ENCODE results near the gene CMPK1. TPM values are rescaled to one million over a fixed set of nuclear protein-coding genes. Genes with fewer than 3 reads are reported as not detected.

Gene CMPK1
- polyA plus RNA-seq, 2 donors = 81.2 to 105 TPM

DNA sequence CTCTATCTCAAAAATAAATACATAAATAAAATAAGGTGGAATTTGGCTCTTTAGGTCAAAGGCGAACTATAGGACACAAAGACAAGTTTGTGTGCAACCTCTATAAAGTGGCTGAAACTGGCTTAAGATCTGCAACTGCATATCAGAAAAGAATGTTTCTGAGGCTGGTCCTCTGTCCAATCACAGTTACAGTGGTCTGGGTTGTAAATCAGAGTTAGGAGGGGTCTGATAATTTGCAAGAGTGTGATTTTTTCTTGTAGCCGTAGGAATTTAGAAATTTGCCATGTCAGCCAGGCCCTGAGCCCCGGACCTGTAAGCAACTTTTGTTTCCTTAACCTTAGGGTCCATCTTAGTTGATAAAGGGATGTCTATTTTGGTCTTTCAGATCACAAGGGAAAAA, 27.8 kb downstream of the CMPK1 start:
- Histone ChIP-seq H3K9me3 (ENCODE audit: control insufficient read depth in 2 of 2, insufficient read depth in 1 of 2, low read depth in 1 of 2, low read length in 1 of 2) (no peaks in the 10 kb centered on the region), H3K4me3 (ENCODE audit: low read depth in 1 of 2, low read length in 2 of 2) (no peak overlapping the region), H3K27ac (ENCODE audit: low read depth in 2 of 2, low read length in 1 of 2) (no peak overlapping the region), H3K4me1 (ENCODE audit: control insufficient read depth in 2 of 2, insufficient read depth in 2 of 2, low read length in 1 of 2) (no peaks in the 10 kb centered on the region), H3K36me3 (ENCODE audit: control insufficient read depth in 2 of 2, insufficient read depth in 2 of 2, low read length in 1 of 2) (no peaks in the 10 kb centered on the region), H3K27me3 (ENCODE audit: control insufficient read depth in 1 of 2, insufficient read depth in 2 of 2, low read length in 2 of 2) (no peaks in the 10 kb centered on the region)
- WGBS, 2 donors = 82 to 87% methylated on average over 3 of the region's 3 CpGs

DNA sequence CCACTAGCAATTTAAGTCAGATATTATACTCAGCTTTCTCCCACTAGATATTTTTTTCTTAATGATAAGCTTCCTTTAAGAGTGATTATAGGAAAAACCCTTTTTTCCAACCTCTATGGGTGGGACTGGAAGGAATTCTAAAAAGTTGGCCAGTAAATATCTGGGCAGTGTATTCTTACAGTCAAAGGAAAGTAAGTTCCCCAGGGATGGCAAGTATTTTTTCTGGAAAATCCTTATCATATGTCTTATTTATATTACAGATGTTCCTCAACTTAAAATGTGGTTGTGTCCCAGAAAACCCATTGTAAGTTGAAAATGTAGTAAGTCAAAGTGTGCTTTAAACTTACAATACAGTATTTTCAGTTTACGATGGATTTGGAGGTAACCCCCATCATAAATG, 29.2 kb downstream of the CMPK1 start:
- H3K36me3 ChIP-seq (ENCODE audit: control insufficient read depth in 2 of 2, insufficient read depth in 2 of 2, low read length in 1 of 2) = no peaks in the 10 kb centered on the region
- no peak overlapping the region for H3K27ac ChIP-seq (ENCODE audit: low read depth in 2 of 2, low read length in 1 of 2)
- no peaks in the 10 kb centered on the region for H3K9me3 ChIP-seq (ENCODE audit: control insufficient read depth in 2 of 2, insufficient read depth in 1 of 2, low read depth in 1 of 2, low read length in 1 of 2)
- no peaks in the 10 kb centered on the region for H3K27me3 ChIP-seq (ENCODE audit: control insufficient read depth in 1 of 2, insufficient read depth in 2 of 2, low read length in 2 of 2)
- no peak overlapping the region for H3K4me3 ChIP-seq (ENCODE audit: low read depth in 1 of 2, low read length in 2 of 2)
- 91 to 97% methylated on average over 1 of the region's 1 CpG for WGBS, 2 donors
- H3K4me1 ChIP-seq (ENCODE audit: control insufficient read depth in 2 of 2, insufficient read depth in 2 of 2, low read length in 1 of 2) = no peaks in the 10 kb centered on the region

DNA sequence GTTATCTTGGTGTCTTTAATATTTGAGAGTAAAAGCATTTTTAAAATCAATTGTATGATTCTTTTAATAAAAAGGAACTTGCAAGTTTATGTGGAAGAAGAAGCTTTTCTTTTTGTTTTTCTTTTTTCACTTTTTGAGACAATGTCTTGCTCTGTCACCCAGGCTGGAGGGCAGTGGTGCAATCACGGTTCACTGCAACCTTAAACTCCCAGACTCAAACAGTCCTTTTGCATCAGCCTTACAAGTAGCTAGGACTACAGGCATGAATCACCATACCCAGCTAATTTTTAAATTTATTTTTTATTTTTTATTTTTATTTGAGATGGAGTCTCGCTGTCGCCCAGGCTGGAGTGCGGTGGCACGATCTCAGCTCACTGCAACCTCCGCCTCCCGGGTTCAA, 34.1 kb downstream of the CMPK1 start:
- H3K4me1 ChIP-seq (ENCODE audit: control insufficient read depth in 2 of 2, insufficient read depth in 2 of 2, low read length in 1 of 2) = no peaks in the 10 kb centered on the region
- no peak overlapping the region for H3K4me3 ChIP-seq (ENCODE audit: low read depth in 1 of 2, low read length in 2 of 2)
- H3K27me3 ChIP-seq (ENCODE audit: control insufficient read depth in 1 of 2, insufficient read depth in 2 of 2, low read length in 2 of 2) = no peaks in the 10 kb centered on the region
- H3K9me3 ChIP-seq (ENCODE audit: control insufficient read depth in 2 of 2, insufficient read depth in 1 of 2, low read depth in 1 of 2, low read length in 1 of 2) = no peaks in the 10 kb centered on the region
- H3K36me3 ChIP-seq (ENCODE audit: control insufficient read depth in 2 of 2, insufficient read depth in 2 of 2, low read length in 1 of 2) = peaks cover 5 to 10% of the 10 kb centered on the region in 2 donors
- no peak overlapping the region for H3K27ac ChIP-seq (ENCODE audit: low read depth in 2 of 2, low read length in 1 of 2)
- WGBS, 2 donors = 93 to 95% methylated on average over 7 of the region's 7 CpGs

DNA sequence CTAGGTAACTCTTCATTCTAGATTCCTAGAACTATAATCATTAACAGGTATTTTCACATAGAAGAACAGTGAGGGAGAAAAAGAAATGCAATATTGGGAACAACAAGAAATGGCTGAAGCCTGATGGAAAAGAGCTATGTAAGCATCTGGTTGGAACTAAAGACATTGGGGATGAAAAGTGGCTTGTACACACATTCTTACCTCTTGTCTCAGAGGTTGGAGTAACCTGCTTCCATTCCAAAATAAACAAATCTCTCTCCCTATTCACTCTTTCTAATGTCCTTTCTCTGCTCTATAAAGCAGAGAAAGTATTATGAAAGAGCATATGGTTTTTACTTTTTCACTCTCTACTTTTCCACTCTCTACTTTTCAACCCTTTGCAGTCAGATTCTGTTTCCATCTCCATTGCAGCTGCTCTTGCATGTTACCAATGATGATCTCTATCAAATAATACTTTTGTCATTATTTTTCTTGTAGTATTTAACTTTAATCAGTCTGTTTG, 37.5 kb downstream of the CMPK1 start:
- no peak overlapping the region for H3K4me3 ChIP-seq (ENCODE audit: low read depth in 1 of 2, low read length in 2 of 2)
- no peaks in the 10 kb centered on the region for H3K9me3 ChIP-seq (ENCODE audit: control insufficient read depth in 2 of 2, insufficient read depth in 1 of 2, low read depth in 1 of 2, low read length in 1 of 2)
- no peaks in the 10 kb centered on the region for H3K27me3 ChIP-seq (ENCODE audit: control insufficient read depth in 1 of 2, insufficient read depth in 2 of 2, low read length in 2 of 2)
- no peaks in the 10 kb centered on the region for H3K4me1 ChIP-seq (ENCODE audit: control insufficient read depth in 2 of 2, insufficient read depth in 2 of 2, low read length in 1 of 2)
- H3K27ac ChIP-seq (ENCODE audit: low read depth in 2 of 2, low read length in 1 of 2) = no peak overlapping the region
- H3K36me3 ChIP-seq (ENCODE audit: control insufficient read depth in 2 of 2, insufficient read depth in 2 of 2, low read length in 1 of 2) = peaks cover 8 to 10% of the 10 kb centered on the region in 2 donors

DNA sequence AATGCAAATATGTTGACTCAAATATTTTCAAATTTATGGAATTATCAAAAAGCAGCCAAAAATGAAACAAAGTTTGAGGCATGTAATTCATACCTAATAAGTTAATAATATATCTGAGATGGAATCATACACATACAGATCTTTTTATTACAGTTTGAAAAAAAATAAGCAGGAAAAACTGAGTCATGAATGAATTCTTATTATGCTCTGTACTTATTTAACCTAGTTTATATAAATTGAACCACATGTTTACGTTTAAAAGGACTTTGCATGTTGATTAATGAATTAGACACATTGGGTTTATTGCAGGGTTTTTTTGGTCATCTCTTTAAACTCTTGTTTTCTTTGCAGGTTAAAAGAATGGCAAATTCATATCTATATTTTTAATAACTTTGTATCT, 40.9 kb downstream of the CMPK1 start:
- H3K27ac ChIP-seq (ENCODE audit: low read depth in 2 of 2, low read length in 1 of 2) = no peak overlapping the region
- H3K36me3 ChIP-seq (ENCODE audit: control insufficient read depth in 2 of 2, insufficient read depth in 2 of 2, low read length in 1 of 2) = peaks cover 3 to 5% of the 10 kb centered on the region in 2 donors
- no peaks in the 10 kb centered on the region for H3K9me3 ChIP-seq (ENCODE audit: control insufficient read depth in 2 of 2, insufficient read depth in 1 of 2, low read depth in 1 of 2, low read length in 1 of 2)
- H3K27me3 ChIP-seq (ENCODE audit: control insufficient read depth in 1 of 2, insufficient read depth in 2 of 2, low read length in 2 of 2) = no peaks in the 10 kb centered on the region
- H3K4me3 ChIP-seq (ENCODE audit: low read depth in 1 of 2, low read length in 2 of 2) = no peak overlapping the region
- H3K4me1 ChIP-seq (ENCODE audit: control insufficient read depth in 2 of 2, insufficient read depth in 2 of 2, low read length in 1 of 2) = no peaks in the 10 kb centered on the region
- WGBS, 2 donors = 72 to 81% methylated on average over 1 of the region's 1 CpG

DNA sequence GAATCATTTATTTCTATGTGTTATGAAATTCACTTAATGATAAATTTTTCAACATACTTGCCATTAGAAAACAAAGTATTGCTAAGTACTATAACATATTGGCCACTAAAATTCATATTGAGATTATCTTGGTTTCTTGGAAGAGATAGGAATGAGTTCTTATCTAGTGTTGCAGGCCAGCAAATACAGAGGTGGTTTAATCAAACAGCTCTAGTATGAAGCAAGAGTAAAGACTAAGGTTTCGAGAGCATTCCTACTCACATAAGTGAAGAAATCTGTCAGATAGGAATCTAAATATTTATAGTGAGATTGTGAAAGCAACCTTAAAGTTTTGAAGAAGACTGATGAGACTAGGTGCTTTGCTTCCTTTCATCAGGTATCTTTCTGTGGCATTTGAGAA, 44.6 kb downstream of the CMPK1 start:
- Histone ChIP-seq H3K4me3 (ENCODE audit: low read depth in 1 of 2, low read length in 2 of 2) (no peak overlapping the region), H3K27me3 (ENCODE audit: control insufficient read depth in 1 of 2, insufficient read depth in 2 of 2, low read length in 2 of 2) (no peaks in the 10 kb centered on the region), H3K4me1 (ENCODE audit: control insufficient read depth in 2 of 2, insufficient read depth in 2 of 2, low read length in 1 of 2) (no peaks in the 10 kb centered on the region), H3K9me3 (ENCODE audit: control insufficient read depth in 2 of 2, insufficient read depth in 1 of 2, low read depth in 1 of 2, low read length in 1 of 2) (no peaks in the 10 kb centered on the region), H3K36me3 (ENCODE audit: control insufficient read depth in 2 of 2, insufficient read depth in 2 of 2, low read length in 1 of 2) (peaks cover 0 to 3% of the 10 kb centered on the region in 2 donors), H3K27ac (ENCODE audit: low read depth in 2 of 2, low read length in 1 of 2) (no peak overlapping the region)
- WGBS, 2 donors = 74 to 89% methylated on average over 1 of the region's 1 CpG

DNA sequence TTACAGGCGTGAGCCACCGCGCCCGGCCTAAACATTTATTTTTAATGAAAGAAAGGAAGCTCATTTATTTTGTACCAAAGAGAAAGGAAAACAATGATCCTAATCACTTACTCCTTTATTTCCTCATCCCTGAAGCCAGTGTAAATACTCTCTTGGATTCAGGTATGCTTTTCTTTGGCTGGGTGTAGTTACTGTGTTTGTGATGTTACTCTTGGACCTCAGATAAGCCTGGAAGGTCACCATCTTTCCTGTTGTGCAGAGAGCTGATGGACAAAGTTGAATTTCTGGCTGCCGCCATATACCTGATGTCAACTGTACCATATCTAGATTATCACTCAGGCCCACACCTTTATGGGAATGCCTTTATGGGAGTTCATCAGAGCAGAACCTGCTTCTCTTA, 47.1 kb downstream of the CMPK1 start:
- no peak overlapping the region for H3K27ac ChIP-seq (ENCODE audit: low read depth in 2 of 2, low read length in 1 of 2)
- peaks cover 0 to 3% of the 10 kb centered on the region in 2 donors for H3K36me3 ChIP-seq (ENCODE audit: control insufficient read depth in 2 of 2, insufficient read depth in 2 of 2, low read length in 1 of 2)
- no peaks in the 10 kb centered on the region for H3K9me3 ChIP-seq (ENCODE audit: control insufficient read depth in 2 of 2, insufficient read depth in 1 of 2, low read depth in 1 of 2, low read length in 1 of 2)
- H3K27me3 ChIP-seq (ENCODE audit: control insufficient read depth in 1 of 2, insufficient read depth in 2 of 2, low read length in 2 of 2) = no peaks in the 10 kb centered on the region
- H3K4me3 ChIP-seq (ENCODE audit: low read depth in 1 of 2, low read length in 2 of 2) = no peak overlapping the region
- 96 to 97% methylated on average over 5 of the region's 5 CpGs for WGBS, 2 donors
- no peaks in the 10 kb centered on the region for H3K4me1 ChIP-seq (ENCODE audit: control insufficient read depth in 2 of 2, insufficient read depth in 2 of 2, low read length in 1 of 2)

DNA sequence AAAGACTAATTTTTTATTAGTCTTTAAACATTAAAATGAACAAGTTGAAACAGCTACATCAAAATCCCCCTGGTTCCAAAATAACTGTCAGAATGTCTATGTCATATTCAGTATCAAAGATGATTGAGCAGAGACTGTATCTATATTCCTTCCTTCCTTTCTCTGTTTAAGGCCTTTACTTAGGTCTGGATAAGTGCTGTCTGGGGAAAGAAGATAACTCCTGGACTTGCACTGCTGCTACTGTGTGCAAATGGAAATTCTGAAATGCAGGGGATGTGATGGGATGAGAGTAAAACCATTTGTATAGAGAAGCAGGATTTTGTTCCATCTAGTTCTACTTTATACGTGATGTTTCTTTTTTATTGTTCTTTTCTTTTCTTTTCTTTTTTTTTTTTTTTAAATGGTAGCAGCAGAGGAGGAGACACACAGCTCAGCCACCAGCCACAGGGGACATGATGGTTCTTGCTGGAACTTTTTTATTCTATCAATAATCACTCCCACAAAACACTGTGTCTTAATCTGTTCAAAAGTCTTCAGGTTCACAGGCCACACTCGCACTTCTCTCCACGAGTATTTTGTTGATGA, 48.9 kb downstream of the CMPK1 start:
- no peaks in the 10 kb centered on the region for H3K27me3 ChIP-seq (ENCODE audit: control insufficient read depth in 1 of 2, insufficient read depth in 2 of 2, low read length in 2 of 2)
- H3K4me3 ChIP-seq (ENCODE audit: low read depth in 1 of 2, low read length in 2 of 2) = no peak overlapping the region
- H3K4me1 ChIP-seq (ENCODE audit: control insufficient read depth in 2 of 2, insufficient read depth in 2 of 2, low read length in 1 of 2) = no peaks in the 10 kb centered on the region
- H3K36me3 ChIP-seq (ENCODE audit: control insufficient read depth in 2 of 2, insufficient read depth in 2 of 2, low read length in 1 of 2) = peaks cover 0 to 3% of the 10 kb centered on the region in 2 donors
- H3K27ac ChIP-seq (ENCODE audit: low read depth in 2 of 2, low read length in 1 of 2) = no peak overlapping the region
- 84 to 87% methylated on average over 3 of the region's 3 CpGs for WGBS, 2 donors
- no peaks in the 10 kb centered on the region for H3K9me3 ChIP-seq (ENCODE audit: control insufficient read depth in 2 of 2, insufficient read depth in 1 of 2, low read depth in 1 of 2, low read length in 1 of 2)

DNA sequence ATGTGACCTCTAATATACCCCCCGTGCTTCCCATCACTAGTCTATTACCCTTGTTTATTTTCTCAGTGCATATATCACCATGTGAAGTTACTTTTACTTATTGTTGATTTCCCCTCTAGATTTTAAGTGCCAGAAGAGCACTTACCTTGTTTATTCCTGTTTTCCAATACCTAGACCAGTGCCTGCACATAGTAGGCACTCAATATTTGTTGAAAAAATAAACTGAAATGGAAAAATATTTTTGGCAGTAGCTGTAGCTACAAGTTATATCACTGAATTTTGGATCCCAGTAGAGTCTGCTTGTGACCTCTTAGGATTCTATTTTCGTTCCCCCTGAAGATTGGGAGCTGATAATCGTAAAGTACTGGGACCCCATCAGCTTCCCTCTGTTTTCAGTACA, 50.5 kb downstream of the CMPK1 start:
- H3K27ac ChIP-seq (ENCODE audit: low read depth in 2 of 2, low read length in 1 of 2) = no peak overlapping the region
- WGBS, 2 donors = 95 to 97% methylated on average over 3 of the region's 3 CpGs
- no peaks in the 10 kb centered on the region for H3K9me3 ChIP-seq (ENCODE audit: control insufficient read depth in 2 of 2, insufficient read depth in 1 of 2, low read depth in 1 of 2, low read length in 1 of 2)
- no peaks in the 10 kb centered on the region for H3K27me3 ChIP-seq (ENCODE audit: control insufficient read depth in 1 of 2, insufficient read depth in 2 of 2, low read length in 2 of 2)
- no peak overlapping the region for H3K4me3 ChIP-seq (ENCODE audit: low read depth in 1 of 2, low read length in 2 of 2)
- H3K4me1 ChIP-seq (ENCODE audit: control insufficient read depth in 2 of 2, insufficient read depth in 2 of 2, low read length in 1 of 2) = no peaks in the 10 kb centered on the region
- H3K36me3 ChIP-seq (ENCODE audit: control insufficient read depth in 2 of 2, insufficient read depth in 2 of 2, low read length in 1 of 2) = peaks cover 0 to 3% of the 10 kb centered on the region in 2 donors

DNA sequence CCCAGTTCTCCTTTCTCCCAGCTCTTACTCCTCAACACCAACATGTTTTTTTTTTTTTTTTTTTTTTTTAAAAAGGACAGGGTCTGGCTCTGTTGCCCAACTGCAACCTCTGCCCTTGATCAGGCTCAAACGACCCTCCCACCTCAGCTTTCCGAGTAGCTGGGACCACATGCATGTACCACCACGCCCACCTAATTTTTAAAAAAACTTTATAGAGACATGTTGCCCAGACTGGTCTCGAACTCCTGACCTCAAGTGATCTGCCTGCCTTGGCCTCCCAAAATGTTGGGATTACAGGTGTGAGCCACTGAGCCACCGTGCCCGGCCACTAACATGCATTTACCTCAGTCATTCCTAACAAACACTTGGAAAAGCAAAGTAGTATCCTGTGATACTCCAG, 51.4 kb downstream of the CMPK1 start:
- no peaks in the 10 kb centered on the region for H3K4me1 ChIP-seq (ENCODE audit: control insufficient read depth in 2 of 2, insufficient read depth in 2 of 2, low read length in 1 of 2)
- no peak overlapping the region for H3K4me3 ChIP-seq (ENCODE audit: low read depth in 1 of 2, low read length in 2 of 2)
- WGBS, 2 donors = 86 to 90% methylated on average over 6 of the region's 6 CpGs
- H3K27me3 ChIP-seq (ENCODE audit: control insufficient read depth in 1 of 2, insufficient read depth in 2 of 2, low read length in 2 of 2) = no peaks in the 10 kb centered on the region
- H3K9me3 ChIP-seq (ENCODE audit: control insufficient read depth in 2 of 2, insufficient read depth in 1 of 2, low read depth in 1 of 2, low read length in 1 of 2) = no peaks in the 10 kb centered on the region
- no peak overlapping the region for H3K27ac ChIP-seq (ENCODE audit: low read depth in 2 of 2, low read length in 1 of 2)
- peaks cover 0 to 3% of the 10 kb centered on the region in 2 donors for H3K36me3 ChIP-seq (ENCODE audit: control insufficient read depth in 2 of 2, insufficient read depth in 2 of 2, low read length in 1 of 2)
